ENCODE data around the gene PRPF6.
"Not testable (repeated sequence)": the region's sequence is repeated elsewhere in the genome, so short reads cannot be mapped to it uniquely, and the experiment has no call there.

The PRPF6 gene

GRCh38 chr20:63961664-63962425, 19.1 kb upstream of the PRPF6 start:
- FAIRE-seq = no peak

GRCh38 chr20:63962426-63963347, 18.2 kb upstream of the PRPF6 start:
- no peak for FAIRE-seq

GRCh38 chr20:63963348-63963741, 17.6 kb upstream of the PRPF6 start:
- FAIRE-seq = no peak

- no peak for FAIRE-seq
Observed at GRCh38 chr20:63963784-63964301, 17.1 kb upstream of the PRPF6 start.

- FAIRE-seq = no peak
Observed at GRCh38 chr20:63964412-63964811, 16.5 kb upstream of the PRPF6 start.

GRCh38 chr20:63966172-63966943, 14.6 kb upstream of the PRPF6 start:
- FAIRE-seq = no peak

- FAIRE-seq = no peak
Observed at GRCh38 chr20:63966944-63967322, 14.0 kb upstream of the PRPF6 start.

GRCh38 chr20:63967330-63968135, 13.4 kb upstream of the PRPF6 start:
- no peak for FAIRE-seq

- no peak for FAIRE-seq
Observed at GRCh38 chr20:63968136-63968927, 12.6 kb upstream of the PRPF6 start.

- no peak for FAIRE-seq
Observed at GRCh38 chr20:63968928-63969760, 11.8 kb upstream of the PRPF6 start.

- FAIRE-seq = no peak
Observed at GRCh38 chr20:63969838-63970713, 10.9 kb upstream of the PRPF6 start, which contains the start of gene ZNF512B. TSS of gene ZNF512B (minus strand) at chr20:63969930. CDS start at chr20:63967950, 1,980 bp downstream.

GRCh38 chr20:63970714-63971431, 10.1 kb upstream of the PRPF6 start:
- FAIRE-seq = no peak

- FAIRE-seq = not testable (repeated sequence)
Observed at GRCh38 chr20:63971960-63972311, 9.0 kb upstream of the PRPF6 start.

GRCh38 chr20:63972312-63973159, 8.4 kb upstream of the PRPF6 start:
- no peak for FAIRE-seq

GRCh38 chr20:63973160-63973479, 7.8 kb upstream of the PRPF6 start:
- no peak for FAIRE-seq

GRCh38 chr20:63973636-63974401, 7.1 kb upstream of the PRPF6 start:
- no peak for FAIRE-seq

All from colon (tissue), 2 donors.